KMS-11 (cell line): ENCODE measurements around the gene HSPA12A.
"Not testable (repeated sequence)": the region's sequence is repeated elsewhere in the genome, so short reads cannot be mapped to it uniquely, and the experiment has no call there.

ENCODE experiments used
- H2AFZ ChIP-seq: fragments of 200-600 bp; sonication (generic); 2 replicates; pipeline ENCODE4 v1.6.1; 2016; ENCODE audit warnings: antibody characterized with exemption, mixed run types, low read depth
- H3K27ac ChIP-seq: fragments of 200-600 bp; sonication (generic); 2 replicates; pipeline ENCODE4 v1.6.1; 2016; ENCODE audit warnings: mild to moderate bottlenecking, mixed run types
- H3K27me3 ChIP-seq: fragments of 200-600 bp; sonication (generic); 2 replicates; pipeline ENCODE4 v1.6.1; 2017; ENCODE audit warnings: mild to moderate bottlenecking, low read depth, mixed run types, moderate library complexity; ENCODE audit not compliant: insufficient read depth
- H3K36me3 ChIP-seq: fragments of 200-600 bp; sonication (generic); 2 replicates; pipeline ENCODE4 v1.6.1; 2017; ENCODE audit warnings: mild to moderate bottlenecking, mixed run types; ENCODE audit not compliant: insufficient read depth
- H3K4me1 ChIP-seq: fragments of 200-600 bp; sonication (generic); 2 replicates; pipeline ENCODE4 v1.6.1; 2016; ENCODE audit warnings: mild to moderate bottlenecking, low read depth, mixed run types; ENCODE audit not compliant: poor library complexity, severe bottlenecking
- H3K4me2 ChIP-seq: fragments of 200-600 bp; sonication (generic); 2 replicates; pipeline ENCODE4 v1.7.0; 2016; ENCODE audit warnings: mild to moderate bottlenecking, mixed run types
- H3K4me3 ChIP-seq: fragments of 200-600 bp; sonication (generic); IDR thresholded peaks from 2 replicates; pipeline ENCODE4 v1.6.1; 2017; ENCODE audit warnings: low read depth, low read length, mixed read lengths; ENCODE audit not compliant: insufficient read depth
- H3K79me2 ChIP-seq: fragments of 200-600 bp; sonication (generic); 2 replicates; pipeline ENCODE4 v1.6.1; 2016; ENCODE audit warnings: low read depth, mixed run types; ENCODE audit not compliant: insufficient read depth
- H3K9ac ChIP-seq: fragments of 200-600 bp; sonication (generic); 2 replicates; pipeline ENCODE4 v1.6.1; 2016; ENCODE audit warnings: mild to moderate bottlenecking, mixed run types
- H4K20me1 ChIP-seq: fragments of 200-600 bp; sonication (generic); 2 replicates; pipeline ENCODE4 v1.6.1; 2016; ENCODE audit warnings: mild to moderate bottlenecking, mixed run types; ENCODE audit not compliant: insufficient read depth
- TF ChIP-seq, protein P1 (sequence below): fragments of 200-600 bp; sonication (generic); conservative IDR thresholded peaks from 2 replicates; pipeline ENCODE4 v1.6.1; 2017; ENCODE audit warnings: low read depth, mild to moderate bottlenecking, antibody characterized with exemption, low read length, moderate library complexity, mixed read lengths

HSPA12A gene

DNA sequence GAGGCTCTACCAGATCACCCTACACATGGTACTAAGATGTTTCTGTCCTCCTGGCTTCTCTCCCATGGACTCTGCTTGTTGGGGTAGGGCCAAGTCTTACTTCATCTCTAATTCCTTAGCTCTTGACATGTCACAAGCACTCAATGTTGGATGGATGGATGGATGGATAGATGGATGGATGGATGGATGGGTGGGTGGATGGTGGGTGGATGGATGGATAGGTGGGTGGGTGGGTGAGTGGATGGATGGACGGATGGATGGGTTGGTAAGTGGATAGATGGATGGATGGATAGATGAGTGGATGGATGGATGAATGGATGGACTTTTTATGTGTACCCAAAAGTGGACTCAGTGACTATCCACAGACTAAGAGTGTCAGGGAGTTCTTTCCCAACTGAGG is 28.5 kb downstream of the HSPA12A start:
- TF ChIP-seq, protein P1, sequence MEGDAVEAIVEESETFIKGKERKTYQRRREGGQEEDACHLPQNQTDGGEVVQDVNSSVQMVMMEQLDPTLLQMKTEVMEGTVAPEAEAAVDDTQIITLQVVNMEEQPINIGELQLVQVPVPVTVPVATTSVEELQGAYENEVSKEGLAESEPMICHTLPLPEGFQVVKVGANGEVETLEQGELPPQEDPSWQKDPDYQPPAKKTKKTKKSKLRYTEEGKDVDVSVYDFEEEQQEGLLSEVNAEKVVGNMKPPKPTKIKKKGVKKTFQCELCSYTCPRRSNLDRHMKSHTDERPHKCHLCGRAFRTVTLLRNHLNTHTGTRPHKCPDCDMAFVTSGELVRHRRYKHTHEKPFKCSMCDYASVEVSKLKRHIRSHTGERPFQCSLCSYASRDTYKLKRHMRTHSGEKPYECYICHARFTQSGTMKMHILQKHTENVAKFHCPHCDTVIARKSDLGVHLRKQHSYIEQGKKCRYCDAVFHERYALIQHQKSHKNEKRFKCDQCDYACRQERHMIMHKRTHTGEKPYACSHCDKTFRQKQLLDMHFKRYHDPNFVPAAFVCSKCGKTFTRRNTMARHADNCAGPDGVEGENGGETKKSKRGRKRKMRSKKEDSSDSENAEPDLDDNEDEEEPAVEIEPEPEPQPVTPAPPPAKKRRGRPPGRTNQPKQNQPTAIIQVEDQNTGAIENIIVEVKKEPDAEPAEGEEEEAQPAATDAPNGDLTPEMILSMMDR = no peak
- Histone ChIP-seq H3K79me2 (no peaks in the 10 kb centered on the region), H3K36me3 (no peaks in the 10 kb centered on the region), H3K4me3 (no peak overlapping the region), H3K27me3 (no peaks in the 10 kb centered on the region), H3K4me2 (no peak overlapping the region), H4K20me1 (no peaks in the 10 kb centered on the region), H3K9ac (no peak overlapping the region), H3K4me1 (no peaks in the 10 kb centered on the region), H2AFZ (no peak overlapping the region), H3K27ac (no peak overlapping the region)

DNA sequence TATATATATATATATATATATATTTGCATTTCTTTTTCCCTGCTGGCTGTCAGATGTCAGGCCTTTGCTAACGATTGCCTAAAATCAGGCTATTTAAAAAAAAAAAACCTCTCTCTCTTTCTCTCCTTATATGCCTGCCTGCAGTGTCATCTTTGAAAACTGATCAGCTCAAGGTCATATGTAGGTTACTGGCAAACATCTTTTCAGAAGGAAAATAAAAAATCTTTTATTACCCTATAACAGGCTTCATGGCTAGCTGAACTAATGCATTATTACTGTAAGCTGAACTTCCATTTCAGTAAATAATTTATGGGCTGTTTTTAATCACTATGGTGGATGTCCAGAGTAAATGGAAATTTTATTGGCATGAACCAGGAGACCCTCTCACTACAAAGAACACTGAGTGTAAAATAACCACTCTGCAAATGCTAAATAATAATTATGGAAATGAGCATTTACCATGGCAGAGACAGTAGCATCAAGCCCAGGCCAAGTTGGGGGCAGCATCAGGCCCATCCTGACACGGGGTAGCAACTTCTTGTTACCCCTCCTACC is 29.3 kb downstream of the HSPA12A start:
- Histone ChIP-seq H4K20me1 (no peaks in the 10 kb centered on the region), H3K4me3 (no peak overlapping the region), H3K27me3 (no peaks in the 10 kb centered on the region)

DNA sequence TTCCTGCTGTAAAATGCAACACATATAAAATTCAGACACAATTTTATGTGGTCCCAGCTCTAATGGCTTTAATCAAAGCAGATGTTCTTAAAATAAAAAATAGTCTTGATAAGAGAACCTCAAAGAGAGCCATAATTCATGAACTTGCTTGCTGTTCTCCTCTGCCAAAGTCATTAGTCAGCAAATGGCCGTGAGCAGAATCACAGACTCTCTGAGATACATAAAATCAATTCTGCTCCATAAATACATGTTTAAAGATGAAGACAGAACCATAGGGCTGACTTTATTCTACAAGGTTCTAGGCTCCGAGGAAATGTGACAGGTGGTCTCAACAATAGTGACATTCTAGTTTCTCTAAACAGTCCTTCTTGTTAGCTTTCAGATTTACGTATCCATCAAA is 29.8 kb downstream of the HSPA12A start:
- Histone ChIP-seq H3K27ac (no peak overlapping the region), H3K79me2 (no peaks in the 10 kb centered on the region), H3K4me3 (no peak overlapping the region), H3K27me3 (no peaks in the 10 kb centered on the region), H3K9ac (no peak overlapping the region), H3K4me2 (no peak overlapping the region), H2AFZ (no peak overlapping the region), H4K20me1 (no peaks in the 10 kb centered on the region), H3K4me1 (no peaks in the 10 kb centered on the region), H3K36me3 (no peaks in the 10 kb centered on the region)
- TF ChIP-seq, protein P1 = no peak

More for the DNA sequence above, 29.3 kb downstream of the HSPA12A start:
- H2AFZ ChIP-seq = no peak overlapping the region
- H3K4me2 ChIP-seq = no peak overlapping the region
- no peaks in the 10 kb centered on the region for H3K79me2 ChIP-seq
- no peak overlapping the region for H3K9ac ChIP-seq
- no peaks in the 10 kb centered on the region for H3K36me3 ChIP-seq
- H3K27ac ChIP-seq = no peak overlapping the region
- no peaks in the 10 kb centered on the region for H3K4me1 ChIP-seq
- TF ChIP-seq, protein P1 = no peak

DNA sequence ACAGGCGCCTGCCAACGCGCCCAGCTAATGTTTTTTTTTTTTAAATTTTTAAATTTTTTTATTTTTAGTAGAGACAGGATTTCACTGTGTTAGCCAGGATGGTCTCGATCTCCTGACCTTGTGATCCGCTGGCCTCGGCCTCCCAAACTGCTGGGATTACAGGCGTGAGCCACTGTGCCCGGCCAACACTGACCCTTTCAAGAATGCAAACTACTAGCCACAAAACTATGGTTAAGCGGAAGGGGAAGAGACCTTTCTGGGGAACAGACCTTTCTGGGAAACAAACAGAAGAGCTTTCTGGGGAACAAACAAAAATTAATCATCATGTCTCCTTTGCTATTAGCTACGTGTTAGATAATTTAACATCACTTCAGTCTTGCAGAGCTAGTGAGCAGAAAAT is 30.6 kb downstream of the HSPA12A start:
- H3K27me3 ChIP-seq, H3K27ac ChIP-seq, H3K4me3 ChIP-seq, H3K9ac ChIP-seq, H3K4me2 ChIP-seq, H3K4me1 ChIP-seq, H3K79me2 ChIP-seq, H2AFZ ChIP-seq, H3K36me3 ChIP-seq, H4K20me1 ChIP-seq: not testable (repeated sequence)

DNA sequence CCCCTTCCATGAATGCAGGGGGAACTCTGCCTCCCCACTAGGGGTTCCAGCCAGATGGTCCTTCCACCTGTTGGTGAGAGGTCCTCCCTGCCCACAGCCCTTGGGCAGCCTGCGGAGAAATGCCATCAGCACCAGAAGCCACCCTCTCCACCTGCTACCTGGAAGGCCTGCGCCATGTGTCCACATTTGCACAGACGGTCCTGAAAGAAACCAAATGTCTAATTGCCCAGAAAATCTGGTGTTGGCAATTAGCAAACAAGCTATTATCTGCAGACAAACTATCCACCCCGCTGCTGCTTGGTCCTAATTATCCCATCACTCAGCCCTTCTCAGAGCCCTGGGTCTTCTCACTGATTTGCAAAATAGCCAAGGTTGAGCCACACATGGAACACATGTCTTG is 32.3 kb downstream of the HSPA12A start:
- Histone ChIP-seq H3K27ac (no peak overlapping the region), H3K4me1 (no peaks in the 10 kb centered on the region), H4K20me1 (no peaks in the 10 kb centered on the region), H3K27me3 (no peaks in the 10 kb centered on the region), H3K4me3 (no peak overlapping the region), H3K4me2 (no peak overlapping the region), H2AFZ (no peak overlapping the region), H3K36me3 (no peaks in the 10 kb centered on the region), H3K9ac (no peak overlapping the region), H3K79me2 (no peaks in the 10 kb centered on the region)
- TF ChIP-seq, protein P1 = no peak
